Activated CD8-positive, alpha-beta memory T cell treated with anti-CD3 and anti-CD28 coated beads, Interleukin-2, amount 50 U/mL, for 1 hour (primary cell): Measurements from ENCODE around the gene CARS2.
"Not testable (repeated sequence)": the region's sequence is repeated elsewhere in the genome, so short reads cannot be mapped to it uniquely, and the experiment has no call there.

Source experiments
- DNase-seq: peaks from one replicate; pipeline ENCODE4 v3.0.0-alpha.2; 2020; ENCODE audit errors: extremely low read depth

The CARS2 gene

DNA sequence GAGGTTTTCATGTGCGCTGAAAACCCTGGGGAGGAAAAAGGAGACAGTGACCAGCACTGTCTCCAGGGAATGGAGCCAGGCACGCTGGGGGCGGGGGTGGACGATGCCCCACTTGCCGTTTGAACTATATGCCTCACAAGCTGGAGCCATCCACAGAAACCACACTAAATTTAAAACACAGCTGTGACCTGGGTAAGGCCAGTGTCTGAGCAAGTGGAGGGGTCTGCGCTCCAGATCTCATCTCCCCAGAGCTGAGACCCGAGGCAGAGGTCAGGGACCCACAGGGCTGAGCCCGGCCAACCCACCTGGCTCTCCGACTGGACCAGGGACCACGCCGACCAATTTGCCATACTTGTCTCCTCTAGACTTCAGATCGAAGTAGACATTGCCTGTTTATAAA is 23.2 kb downstream of the CARS2 start:
- DNase-seq: no peak

DNA sequence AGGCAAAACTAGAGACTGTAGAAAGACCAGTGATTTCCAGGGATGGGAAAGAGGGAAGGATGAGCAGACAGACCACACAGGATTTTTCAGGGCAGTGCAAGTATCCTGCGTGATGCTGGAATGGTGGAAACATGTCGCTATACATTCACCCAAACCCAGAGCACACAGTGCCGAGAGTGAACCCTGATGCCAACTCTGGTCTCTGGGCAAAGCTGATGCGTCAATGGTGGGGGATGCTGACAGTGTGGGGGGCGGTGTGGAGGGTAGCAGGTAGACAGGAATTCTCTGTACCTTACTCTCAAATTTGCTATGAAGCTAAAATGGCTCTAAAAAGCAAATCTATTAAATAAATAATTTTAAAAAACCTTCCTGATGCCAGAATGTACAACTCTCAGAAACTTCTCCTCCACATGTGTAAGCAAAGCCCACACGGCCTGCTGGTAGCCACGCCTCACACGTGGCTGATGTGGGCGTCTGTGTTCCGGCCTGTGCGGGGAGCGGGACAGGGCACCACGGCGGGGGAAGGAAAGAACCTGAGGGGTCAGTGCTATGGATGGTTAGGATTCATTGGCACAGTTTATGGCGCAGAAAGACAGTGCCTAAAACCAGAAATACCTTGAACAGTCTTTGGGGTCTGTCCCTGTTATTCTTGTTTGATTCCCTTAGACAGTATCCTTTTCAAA is 23.9 kb downstream of the CARS2 start:
- DNase-seq: no peak

DNA sequence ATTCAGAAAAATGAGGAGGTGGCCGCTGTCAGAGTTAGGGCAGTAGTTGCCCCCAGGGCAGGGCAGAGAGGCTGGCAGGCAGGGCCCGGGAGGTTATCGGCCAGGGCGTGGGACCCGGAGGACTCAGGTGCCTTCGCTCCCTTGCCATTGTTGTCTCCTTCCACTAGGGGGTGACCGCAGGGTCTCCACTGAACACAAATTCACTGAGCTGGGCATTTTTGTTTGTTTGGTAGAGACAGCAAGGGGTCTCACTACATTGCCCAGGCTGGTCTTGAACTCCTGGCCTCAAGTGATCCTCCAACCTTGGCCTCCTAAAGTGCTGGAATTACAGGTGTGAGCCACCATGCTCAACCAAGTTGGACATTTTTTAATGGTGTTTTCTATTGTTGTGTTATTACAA is 25.1 kb downstream of the CARS2 start:
- DNase-seq: no peak

DNA sequence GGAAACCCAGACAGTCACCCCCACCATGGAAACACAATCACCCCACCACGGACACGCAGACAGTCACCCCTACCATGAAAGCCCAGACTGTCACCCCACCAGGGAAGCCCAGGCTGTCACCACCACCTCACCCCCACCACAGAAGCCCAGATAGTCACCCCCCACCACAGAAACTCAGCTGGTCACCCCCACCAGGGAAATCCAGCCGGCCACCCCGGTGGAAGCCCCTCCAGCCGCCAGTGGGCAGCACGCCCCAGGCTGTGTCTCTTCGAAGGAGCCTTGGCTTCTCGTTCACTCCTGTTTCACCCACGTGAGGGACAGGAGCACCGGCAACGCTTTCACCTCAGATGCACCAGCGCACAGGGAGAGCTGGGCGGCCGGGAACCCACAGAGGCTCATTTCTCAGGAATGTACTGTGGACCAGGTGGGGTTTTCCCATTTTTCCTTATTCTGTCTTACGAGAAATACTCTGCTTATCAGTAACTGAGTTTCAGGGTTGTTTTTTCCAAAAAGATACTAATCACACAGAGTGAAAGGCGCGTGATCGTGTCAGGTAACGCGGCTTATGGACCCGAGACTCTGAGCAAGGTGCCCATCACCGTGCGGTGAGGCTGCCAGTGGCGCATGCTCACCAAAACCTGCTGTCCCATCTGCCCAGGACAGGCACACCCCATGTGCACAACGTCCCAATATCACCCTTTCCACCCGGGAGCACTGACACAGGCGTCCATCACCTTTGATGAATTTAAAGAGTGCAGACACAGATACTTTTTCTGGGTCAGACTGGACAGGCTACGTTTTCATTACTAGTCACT is 28.0 kb downstream of the CARS2 start:
- no peak for DNase-seq

DNA sequence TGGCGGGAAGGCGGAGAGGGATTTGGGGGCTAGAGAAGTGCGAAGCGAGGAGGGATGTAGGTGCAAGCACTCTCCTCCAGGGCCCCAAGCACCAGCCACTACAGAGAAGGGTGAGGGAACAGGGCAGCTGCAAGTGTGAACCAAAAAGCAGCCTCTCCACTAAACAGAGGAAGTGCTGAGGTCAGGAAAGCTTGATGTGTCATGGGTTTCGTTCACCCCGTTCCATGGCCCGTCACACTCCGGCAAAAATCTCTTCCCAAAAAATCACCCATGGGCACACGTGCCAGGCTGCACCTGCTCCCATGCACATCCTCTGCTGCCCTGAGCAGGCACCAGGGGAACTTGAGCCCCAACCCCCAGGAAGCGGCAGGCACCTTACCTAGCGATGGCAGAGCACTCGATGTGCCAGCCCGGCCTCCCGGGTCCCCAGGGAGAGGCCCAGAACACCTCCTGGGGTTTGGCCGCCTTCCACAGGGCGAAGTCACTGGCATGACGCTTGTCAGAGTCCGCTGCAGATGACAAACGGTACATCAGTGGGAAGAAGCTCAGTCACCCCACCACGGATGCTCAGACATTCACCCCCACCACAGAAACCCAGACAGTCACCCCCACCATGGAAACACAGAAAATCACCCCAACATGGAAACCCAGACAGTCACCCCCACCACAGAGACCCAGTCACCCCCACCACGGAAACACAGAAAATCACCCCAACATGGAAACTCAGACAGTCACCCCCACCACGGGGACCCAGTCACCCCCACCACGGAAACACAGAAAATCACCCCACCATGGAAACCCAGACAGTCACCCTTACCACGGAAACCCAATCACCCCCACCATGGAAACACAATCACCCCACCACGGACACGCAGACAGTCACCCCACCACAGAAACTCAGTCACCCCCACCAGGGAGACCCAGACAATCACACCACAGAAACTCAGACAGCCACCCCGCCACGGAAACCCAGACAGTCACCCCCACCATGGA is 29.0 kb downstream of the CARS2 start:
- no peak for DNase-seq

DNA sequence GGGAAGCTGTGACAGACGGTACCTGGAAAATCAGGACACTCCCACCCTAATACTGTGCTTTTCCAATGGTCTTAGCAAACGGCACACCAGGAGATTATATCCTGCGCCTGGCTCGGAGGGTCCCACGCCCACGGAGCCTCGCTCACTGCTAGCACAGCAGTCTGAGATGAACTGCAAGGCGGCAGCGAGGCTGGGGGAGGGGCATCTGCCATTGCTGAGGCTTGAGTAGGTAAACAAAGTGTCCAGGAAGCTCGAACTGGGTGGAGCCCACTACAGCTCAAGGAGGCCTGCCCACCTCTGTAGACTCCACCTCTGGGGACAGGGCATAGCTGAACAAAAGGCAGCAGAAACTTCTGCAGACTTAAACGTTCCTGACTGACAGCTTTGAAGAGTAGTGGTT is 36.1 kb downstream of the CARS2 start:
- DNase-seq: not testable (repeated sequence)

DNA sequence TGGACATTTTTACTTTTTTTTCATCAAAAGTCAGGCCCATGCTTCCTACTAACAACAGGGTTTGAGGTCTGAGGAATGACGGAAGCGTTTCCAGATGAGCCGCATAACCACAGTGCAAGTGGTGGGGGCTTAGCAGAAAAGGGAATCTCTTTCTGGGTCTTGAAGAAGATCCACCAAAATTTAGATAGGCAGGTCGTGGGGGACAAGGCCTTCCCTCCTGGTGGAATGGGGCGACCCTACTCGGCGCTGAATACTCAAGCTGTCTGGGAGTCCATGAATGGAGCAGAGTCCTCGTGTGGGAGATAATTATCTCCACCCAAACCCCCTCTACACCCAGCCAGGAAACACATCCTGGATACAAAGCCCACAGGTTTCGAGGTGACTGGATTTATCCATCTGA is 36.9 kb downstream of the CARS2 start:
- DNase-seq: no peak

DNA sequence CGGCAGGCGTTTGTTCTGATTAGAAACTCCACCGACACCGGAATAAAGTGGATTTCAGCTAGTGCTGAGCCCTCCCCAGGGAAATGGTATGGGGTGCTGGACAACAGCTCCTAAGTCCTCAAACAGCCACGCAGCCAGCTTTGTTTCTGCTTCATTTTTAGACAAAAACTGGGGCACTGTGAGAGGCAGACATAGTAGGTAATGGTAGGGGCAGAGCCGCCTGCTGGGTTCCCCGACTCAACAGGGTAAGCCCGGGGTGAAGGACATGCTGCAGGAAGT is 39.7 kb downstream of the CARS2 start:
- no peak for DNase-seq

DNA sequence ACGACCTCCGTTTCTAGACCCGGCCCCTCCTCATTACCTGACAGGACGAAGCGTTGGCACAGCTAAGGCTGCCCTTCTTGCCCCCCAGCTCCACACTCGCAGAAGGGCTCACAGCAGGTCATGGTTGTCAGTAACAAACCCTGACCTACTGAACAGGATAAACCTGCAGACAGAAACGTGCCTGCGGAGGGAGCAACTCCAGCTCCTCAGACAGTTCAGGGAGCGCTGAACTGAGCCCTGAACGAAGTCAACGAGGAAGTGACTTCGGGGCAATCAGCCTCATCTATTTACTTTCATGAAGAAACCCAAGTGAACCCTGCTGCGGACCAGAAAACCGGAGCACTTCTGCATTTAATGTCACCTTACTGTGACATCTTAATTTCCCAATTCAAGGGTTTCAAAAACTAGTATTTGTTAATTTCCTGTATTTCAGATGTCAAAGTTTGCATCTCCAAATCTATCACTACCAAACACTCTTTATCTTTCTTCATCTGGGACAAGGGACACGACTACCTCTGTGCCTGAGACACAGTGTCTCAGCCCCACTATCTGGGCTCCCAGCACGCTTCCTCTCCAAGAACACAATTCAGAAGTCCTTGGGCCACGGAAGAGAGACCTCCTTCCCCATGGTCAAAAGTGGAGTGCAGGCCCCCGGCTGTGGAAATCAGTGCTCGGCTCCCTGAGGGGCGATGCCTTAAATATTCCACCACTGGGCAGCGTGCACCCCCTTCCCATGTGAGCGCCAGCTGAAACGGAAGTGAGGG is 40.2 kb downstream of the CARS2 start:
- DNase-seq: no peak

DNA sequence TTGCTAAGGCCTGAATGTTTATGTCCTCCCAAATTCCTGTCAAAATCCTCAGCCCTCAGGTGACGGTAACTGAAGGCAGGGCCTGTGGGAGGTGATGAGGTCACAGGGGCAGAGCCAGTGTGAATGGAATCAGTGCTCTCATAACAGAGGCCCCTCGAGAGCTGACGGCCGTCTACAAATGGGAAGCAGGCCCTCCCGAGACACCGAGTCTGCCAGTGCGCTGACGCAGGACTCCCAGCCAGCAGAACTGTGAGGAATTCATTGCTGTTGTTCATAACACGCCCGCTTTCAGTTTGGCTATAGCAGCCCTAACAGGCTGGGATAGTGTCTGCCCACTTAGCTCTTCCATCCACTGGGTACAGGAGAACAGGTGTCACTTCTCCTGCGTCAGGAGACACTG is 41.2 kb downstream of the CARS2 start:
- no peak for DNase-seq

DNA sequence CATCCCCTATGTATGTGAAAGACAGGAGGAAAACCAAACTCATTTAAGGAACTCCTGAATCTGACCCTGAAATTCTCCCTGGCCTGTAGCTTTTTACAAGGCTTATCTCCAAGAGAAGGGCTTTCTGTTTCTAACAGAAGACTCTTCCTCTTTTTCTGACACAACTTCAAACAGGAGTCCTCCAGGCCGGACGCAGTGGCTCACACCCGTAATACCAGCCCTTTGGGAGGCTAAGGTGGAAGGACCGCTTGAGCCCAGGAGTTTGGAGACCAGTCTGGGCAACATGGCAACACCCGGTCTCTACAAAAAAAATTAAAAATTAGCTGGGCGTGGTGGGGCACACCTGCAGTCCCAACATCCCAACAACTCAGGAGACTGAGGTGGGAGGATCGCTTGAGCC is 41.9 kb downstream of the CARS2 start:
- no peak for DNase-seq

DNA sequence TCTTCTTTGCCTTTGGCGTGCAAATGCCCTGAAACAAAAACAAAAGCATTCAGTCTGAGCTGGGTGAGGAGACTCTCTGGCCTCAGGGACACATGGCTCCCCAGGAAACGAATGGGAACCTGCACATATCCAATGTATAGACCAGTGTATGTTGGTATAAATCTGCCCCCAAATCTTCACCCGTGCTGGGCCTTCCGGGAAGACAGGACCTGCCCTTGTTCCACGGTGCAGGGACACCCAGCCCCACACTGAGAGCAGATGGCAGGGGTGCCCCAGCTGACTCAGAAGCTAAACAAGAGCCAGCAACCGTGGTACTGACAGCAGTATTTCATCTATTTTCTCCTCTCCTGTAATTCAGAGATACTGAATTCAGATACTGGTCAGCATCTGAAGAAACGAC is 42.4 kb downstream of the CARS2 start:
- no peak for DNase-seq

DNA sequence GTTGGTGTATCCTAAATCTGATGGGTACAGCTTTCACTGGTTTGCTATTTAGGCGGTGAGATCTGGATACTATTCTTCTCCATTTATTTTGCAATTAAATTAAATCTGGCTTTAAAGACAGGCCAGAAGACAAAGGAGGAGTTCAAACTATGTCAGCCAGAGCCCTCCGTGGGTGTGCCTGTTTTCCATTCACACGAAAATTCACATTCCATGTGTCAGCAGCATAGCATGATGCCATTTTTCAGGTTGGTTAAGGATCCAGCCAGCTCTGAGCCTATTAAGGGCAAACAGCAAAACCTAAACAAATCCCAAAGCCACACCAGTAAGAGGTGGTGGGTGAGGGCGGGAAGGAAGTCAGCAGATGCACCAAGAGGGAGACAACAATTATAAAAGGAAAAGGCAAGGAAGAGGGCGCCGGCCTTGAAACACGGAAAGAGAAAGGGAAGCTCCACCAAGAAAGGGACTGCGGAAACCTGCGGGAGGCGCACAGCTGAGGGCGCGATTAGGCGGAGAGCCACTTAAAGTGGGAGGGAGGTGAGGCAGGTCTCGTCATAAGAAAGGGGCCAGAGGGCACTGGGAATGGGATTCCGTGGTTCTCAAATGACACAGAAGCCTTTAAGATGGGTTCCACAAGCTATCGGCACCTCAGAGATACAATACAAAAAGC is 43.0 kb downstream of the CARS2 start:
- DNase-seq: no peak

DNA sequence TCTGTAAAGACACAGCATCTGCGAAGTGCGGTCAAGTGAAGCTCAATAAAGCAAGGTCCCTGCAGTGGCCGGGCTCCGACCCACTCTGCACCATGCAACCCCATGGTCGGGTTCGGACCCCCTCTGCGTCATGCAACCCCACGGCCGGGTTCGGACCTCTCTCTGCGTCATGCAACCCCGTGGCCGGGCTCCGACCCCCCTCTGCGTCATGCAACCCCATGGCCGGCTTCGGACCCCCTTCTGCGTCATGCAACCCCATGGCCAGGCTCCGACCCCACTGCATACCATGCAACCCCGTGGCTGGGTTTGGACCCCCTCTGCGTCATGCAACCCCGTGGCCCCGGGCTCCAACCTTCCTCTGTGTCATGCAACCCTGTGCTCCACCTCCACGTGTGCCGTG is 43.8 kb downstream of the CARS2 start:
- no peak for DNase-seq

DNA sequence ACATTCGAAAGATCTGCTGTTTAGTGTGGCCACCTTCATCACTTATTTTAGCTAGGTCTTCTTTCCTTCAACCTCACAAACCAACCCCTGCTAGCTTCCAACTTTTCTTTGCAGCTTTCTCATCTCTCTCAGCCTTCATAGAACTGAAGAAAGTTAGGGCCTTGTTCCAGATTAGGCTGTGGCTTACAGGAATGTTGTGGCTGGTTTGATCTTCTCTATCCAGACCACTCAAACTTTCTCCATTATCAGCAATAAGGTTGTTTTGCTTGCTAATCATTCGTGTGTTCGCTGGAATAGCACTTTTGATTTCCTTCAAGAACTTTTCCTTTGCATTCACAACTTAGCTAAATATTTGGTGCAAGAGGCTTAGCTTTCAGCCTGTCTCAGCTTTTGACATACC is 44.7 kb downstream of the CARS2 start:
- DNase-seq: no peak

DNA sequence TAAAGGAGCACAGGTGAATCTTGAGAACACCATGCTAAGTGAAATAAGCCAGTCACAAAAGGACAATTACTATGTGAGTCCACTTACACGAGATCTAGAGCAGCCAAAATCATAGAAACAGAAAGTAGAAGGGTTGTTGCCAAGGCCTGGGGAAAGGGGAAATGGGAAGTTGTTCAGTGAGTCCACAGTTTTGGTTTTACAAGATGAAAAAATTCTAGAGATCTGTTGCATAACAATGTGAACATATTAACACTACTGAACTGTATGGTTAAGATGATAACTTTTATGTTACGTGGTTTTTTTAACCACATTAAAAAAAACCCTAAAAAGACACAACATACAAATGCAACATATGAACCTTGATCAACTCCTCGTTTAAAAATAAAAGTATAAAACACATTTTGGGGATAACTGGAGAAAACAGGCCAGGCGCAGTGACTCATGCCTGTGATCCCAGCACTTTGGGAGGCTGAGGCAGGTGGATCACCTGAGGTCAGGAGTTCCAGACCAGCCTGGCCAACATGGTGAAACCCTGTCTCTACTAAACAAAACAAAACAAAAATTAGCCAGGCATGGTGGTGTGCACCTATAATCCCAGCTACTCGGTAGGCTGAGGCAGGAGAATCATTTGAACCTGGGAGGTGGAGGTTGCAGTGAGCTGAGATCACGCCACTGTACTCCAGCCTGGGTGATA is 47.6 kb downstream of the CARS2 start:
- not testable (repeated sequence) for DNase-seq

DNA sequence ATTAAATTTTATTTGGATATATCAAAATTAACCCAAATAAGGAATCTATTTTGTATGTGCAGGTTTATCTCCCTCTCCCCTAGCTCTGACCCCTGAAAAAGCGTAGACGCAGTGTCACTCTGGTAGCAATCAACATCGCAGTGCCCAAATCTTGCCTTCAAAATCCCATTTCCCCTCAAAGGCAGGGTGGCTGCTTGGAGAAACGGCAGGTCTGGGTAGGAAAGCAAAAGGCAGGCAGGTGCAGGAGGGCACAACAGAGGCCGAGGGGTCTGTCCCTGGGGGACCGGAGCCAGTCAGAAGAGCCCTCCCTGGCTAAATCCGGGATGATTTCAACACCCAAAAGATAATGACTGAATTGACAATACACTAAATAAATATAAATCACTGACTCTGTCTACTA is 48.7 kb downstream of the CARS2 start:
- DNase-seq: no peak

DNA sequence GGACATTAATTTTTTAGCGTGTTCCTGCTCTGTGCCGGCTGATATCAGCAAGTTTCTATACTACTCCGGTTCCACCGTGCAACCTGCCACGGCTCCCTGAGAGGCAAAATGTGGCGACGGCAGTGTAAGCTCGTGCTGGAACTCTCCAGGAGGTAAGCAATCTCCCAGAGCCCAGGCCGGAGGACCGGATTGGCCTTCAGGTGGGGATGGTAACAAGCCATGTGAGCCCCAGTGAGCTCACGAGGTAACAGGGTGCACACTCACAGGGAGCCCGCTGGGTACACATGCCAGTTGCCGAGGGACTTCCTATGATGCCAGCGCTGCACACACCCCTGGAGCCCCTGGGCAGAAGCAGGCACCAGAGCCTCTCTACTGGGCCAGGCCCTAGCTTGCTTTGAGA is 52.1 kb downstream of the CARS2 start:
- DNase-seq: no peak

DNA sequence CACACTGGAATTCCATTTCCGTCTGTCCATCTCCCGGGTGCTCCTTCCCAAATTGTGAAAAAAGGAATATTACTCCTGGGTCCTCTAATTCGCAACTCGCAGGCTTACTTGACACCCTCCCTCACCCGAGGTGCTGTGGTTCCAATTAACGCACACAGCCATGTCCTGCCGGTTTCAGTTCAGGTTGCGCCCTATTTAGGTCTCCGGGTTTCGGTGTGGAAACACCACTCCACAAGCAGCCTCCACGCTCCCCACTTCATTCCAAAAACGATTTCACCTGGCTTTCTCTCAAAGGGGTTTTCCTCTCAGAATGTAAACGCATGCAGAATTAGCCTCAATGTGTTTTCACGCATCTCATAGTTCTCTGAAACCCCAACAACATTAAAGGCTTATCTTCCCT is 52.6 kb downstream of the CARS2 start:
- DNase-seq: no peak

DNA sequence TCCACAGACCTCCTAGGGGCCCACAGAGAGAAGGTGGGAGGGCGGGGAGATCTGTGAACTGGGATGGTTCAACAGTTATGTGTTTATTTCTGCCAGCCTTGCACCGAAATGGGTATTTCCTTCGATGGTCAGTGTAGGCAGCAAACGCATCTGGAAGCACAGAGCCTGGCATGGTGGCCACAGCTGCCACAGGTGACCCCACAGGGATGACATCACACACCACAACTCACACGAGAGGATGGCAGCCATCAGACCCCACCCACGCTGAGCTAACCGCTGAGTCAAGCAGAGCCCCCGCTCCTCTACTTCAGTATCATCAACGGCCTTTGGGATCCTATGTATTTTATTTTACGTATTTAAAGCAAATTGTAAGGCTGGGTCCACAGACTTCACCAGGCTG is 53.2 kb downstream of the CARS2 start:
- DNase-seq: no peak
